ENCODE data around the gene LIPC. TPM values are rescaled to one million over a fixed set of nuclear protein-coding genes. Genes with fewer than 3 reads are reported as not detected.

The LIPC gene
- polyA plus RNA-seq, 1 of the 3 experiments (the other 2 are of a cell fraction) = not detected

DNA sequence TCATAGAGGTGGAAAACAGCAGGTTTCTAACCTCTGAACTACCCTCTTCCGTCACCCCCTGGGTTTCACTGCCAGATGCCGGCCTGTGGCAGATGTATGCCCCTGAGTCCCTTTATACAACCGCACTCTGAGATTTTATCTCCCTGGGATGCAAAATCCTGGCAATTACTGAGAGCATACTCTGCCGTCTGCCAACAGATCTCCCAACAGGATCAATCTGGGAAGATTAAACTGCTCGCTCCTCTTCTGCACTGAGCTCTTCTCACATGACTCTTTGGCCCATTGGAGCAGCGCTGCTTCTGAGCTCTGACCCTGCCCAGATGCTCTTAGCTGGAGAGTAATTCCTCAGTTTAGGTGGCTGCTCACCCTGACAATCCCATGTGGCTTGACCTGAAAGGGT is 133.2 kb downstream of the LIPC start:
- Histone ChIP-seq H3F3A (replicated peaks; ENCODE audit: insufficient read depth) (peaks cover 4% of the 10 kb centered on the region), H4K20me1 (ENCODE audit: insufficient read depth) (no peaks in the 10 kb centered on the region), H3K4me2 (no peak overlapping the region), H3K36me3 (replicated peaks in 1 of 2; ENCODE audit: control insufficient read depth in 1 of 2, insufficient read depth in 2 of 2, low read length in 1 of 2) (no peaks in the 10 kb centered on the region), H3K4me1 (ENCODE audit: control insufficient read depth in 1 of 2, insufficient read depth in 2 of 2, low read depth in 1 of 2, low read length in 1 of 2) (peaks cover 0 to 8% of the 10 kb centered on the region in 2 experiments; a peak in 1 of 4 replicates), H3K27ac (ENCODE audit: low read depth in 2 of 2, low read length in 1 of 2) (no peak overlapping the region), H3K27me3 (ENCODE audit: insufficient read depth) (no peaks in the 10 kb centered on the region), H3K4me3 (ENCODE audit: low read depth in 2 of 2, low read length in 1 of 2) (no peak overlapping the region), H2AFZ (ENCODE audit: low read depth) (no peak overlapping the region), H3K9ac (no peak overlapping the region), H3K9me2 (no peaks in the 10 kb centered on the region), H3K9me3 (no peaks in the 10 kb centered on the region), H3K79me2 (ENCODE audit: insufficient read depth) (no peaks in the 10 kb centered on the region)
- ChIA-PET CTCF (no interaction called here), POLR2A (interaction anchor here (0.7 kb wide), 1 partner anchor 40 kb away, joined by 4 read pairs; no protein-coding TSS in a partner anchor)
- DNase-seq = no peak
- TF ChIP-seq GATA2 (CRISPR knock-in tag; IDR thresholded peaks at IDR 0.05) (peak; percentile 83), GABPA (IDR thresholded peaks at IDR 0.05; ENCODE audit: low read depth) (no peak), RAD21 (IDR thresholded peaks at IDR 0.05; ENCODE audit: low read length) (no peak), RXRA (IDR thresholded peaks at IDR 0.05; ENCODE audit: borderline replicate concordance, low read depth) (no peak), TCF12 (IDR thresholded peaks at IDR 0.05) (no peak), POLR2AphosphoS5 (IDR thresholded peaks at IDR 0.05; ENCODE audit: low read depth, low read length) (no peak), NFIC (IDR thresholded peaks at IDR 0.05; ENCODE audit: borderline replicate concordance) (no peak), EP300 (IDR thresholded peaks at IDR 0.05; ENCODE audit: borderline replicate concordance in 1 of 2, low read depth in 1 of 2, low read length in 1 of 2) (peak in 1 of 2 experiments; percentile 41; a peak in 1 of 4 replicates)
- TF ChIP-seq, protein P1, sequence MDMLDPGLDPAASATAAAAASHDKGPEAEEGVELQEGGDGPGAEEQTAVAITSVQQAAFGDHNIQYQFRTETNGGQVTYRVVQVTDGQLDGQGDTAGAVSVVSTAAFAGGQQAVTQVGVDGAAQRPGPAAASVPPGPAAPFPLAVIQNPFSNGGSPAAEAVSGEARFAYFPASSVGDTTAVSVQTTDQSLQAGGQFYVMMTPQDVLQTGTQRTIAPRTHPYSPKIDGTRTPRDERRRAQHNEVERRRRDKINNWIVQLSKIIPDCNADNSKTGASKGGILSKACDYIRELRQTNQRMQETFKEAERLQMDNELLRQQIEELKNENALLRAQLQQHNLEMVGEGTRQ (IDR thresholded peaks at IDR 0.05; ENCODE audit: borderline replicate concordance, low read depth, low read length) = no peak
- WGBS (ENCODE audit: low lambda C conversion rate) = 53% methylated on average over 5 of the region's 6 CpGs

DNA sequence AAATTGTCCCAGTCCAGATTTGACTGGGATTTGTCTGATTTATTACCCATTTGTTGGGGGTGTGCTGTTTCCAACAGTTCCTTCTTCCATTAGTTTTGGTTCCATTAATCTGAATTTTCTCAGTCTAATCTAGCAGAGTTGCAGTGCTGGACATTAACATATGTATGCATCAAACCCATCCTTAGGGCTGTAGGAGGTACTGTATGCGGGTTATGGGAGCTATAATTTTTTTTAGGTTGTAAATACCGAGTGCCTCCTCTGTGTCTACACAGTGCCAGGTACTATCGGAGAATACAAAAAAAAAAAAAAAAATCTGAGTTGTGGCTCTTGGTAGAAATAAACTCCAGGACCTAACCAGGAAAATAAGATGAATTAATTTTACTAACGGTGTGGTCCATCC is 133.8 kb downstream of the LIPC start:
- H2AFZ ChIP-seq (ENCODE audit: low read depth) = no peak overlapping the region
- no peaks in the 10 kb centered on the region for H4K20me1 ChIP-seq (ENCODE audit: insufficient read depth)
- no peaks in the 10 kb centered on the region for H3K36me3 ChIP-seq (replicated peaks in 1 of 2; ENCODE audit: control insufficient read depth in 1 of 2, insufficient read depth in 2 of 2, low read length in 1 of 2)
- no peak overlapping the region for H3K9ac ChIP-seq
- H3K27ac ChIP-seq (ENCODE audit: low read depth in 2 of 2, low read length in 1 of 2) = no peak overlapping the region
- H3K4me3 ChIP-seq (ENCODE audit: low read depth in 2 of 2, low read length in 1 of 2) = no peak overlapping the region
- POLR2A ChIA-PET = interaction anchor here (0.7 kb wide), 1 partner anchor 40 kb away, joined by 4 read pairs; no protein-coding TSS in a partner anchor
- no peak for DNase-seq
- no peaks in the 10 kb centered on the region for H3K9me3 ChIP-seq
- no peak for TF ChIP-seq GABPA (IDR thresholded peaks at IDR 0.05; ENCODE audit: low read depth)
- TF ChIP-seq POLR2AphosphoS5 (IDR thresholded peaks at IDR 0.05; ENCODE audit: low read depth, low read length) = no peak
- no peak for TF ChIP-seq TAF1 (IDR thresholded peaks at IDR 0.05; ENCODE audit: borderline replicate concordance, low read depth, low read length)
- TF ChIP-seq SIN3A (IDR thresholded peaks at IDR 0.05; ENCODE audit: borderline replicate concordance, low read depth, low read length) = no peak
- no peak for TF ChIP-seq RCOR1 (IDR thresholded peaks at IDR 0.05; ENCODE audit: low read length)
- TF ChIP-seq RAD21 (IDR thresholded peaks at IDR 0.05; ENCODE audit: low read length) = no peak
- no peak for TF ChIP-seq TEAD4 (IDR thresholded peaks at IDR 0.05; ENCODE audit: borderline replicate concordance, insufficient read depth)
- no peak for TF ChIP-seq CHD2 (IDR thresholded peaks at IDR 0.05; ENCODE audit: low read length, partially characterized antibody)
- no peak for TF ChIP-seq RXRA (IDR thresholded peaks at IDR 0.05; ENCODE audit: borderline replicate concordance, low read depth)
- no peak for TF ChIP-seq GATA2 (CRISPR knock-in tag; IDR thresholded peaks at IDR 0.05)
- TF ChIP-seq EP300 (IDR thresholded peaks at IDR 0.05; ENCODE audit: borderline replicate concordance in 1 of 2, low read depth in 1 of 2, low read length in 1 of 2) = no peak
- TF ChIP-seq FOXM1 (IDR thresholded peaks at IDR 0.05; ENCODE audit: low read depth) = no peak
- no peak for TF ChIP-seq ELF1 (IDR thresholded peaks at IDR 0.05)
- TF ChIP-seq, protein P1 (IDR thresholded peaks at IDR 0.05; ENCODE audit: borderline replicate concordance, low read depth, low read length) = no peak
- no peak for TF ChIP-seq EZH2phosphoT487 (IDR thresholded peaks at IDR 0.05; ENCODE audit: borderline replicate concordance, low read depth)
- TF ChIP-seq MEF2A (IDR thresholded peaks at IDR 0.05; ENCODE audit: borderline replicate concordance, low read depth) = no peak
- TF ChIP-seq, protein P2, sequence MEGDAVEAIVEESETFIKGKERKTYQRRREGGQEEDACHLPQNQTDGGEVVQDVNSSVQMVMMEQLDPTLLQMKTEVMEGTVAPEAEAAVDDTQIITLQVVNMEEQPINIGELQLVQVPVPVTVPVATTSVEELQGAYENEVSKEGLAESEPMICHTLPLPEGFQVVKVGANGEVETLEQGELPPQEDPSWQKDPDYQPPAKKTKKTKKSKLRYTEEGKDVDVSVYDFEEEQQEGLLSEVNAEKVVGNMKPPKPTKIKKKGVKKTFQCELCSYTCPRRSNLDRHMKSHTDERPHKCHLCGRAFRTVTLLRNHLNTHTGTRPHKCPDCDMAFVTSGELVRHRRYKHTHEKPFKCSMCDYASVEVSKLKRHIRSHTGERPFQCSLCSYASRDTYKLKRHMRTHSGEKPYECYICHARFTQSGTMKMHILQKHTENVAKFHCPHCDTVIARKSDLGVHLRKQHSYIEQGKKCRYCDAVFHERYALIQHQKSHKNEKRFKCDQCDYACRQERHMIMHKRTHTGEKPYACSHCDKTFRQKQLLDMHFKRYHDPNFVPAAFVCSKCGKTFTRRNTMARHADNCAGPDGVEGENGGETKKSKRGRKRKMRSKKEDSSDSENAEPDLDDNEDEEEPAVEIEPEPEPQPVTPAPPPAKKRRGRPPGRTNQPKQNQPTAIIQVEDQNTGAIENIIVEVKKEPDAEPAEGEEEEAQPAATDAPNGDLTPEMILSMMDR (IDR thresholded peaks at IDR 0.05) = no peak
- no peaks in the 10 kb centered on the region for H3K27me3 ChIP-seq (ENCODE audit: insufficient read depth)
- no peaks in the 10 kb centered on the region for H3K79me2 ChIP-seq (ENCODE audit: insufficient read depth)
- CTCF ChIA-PET = no interaction called here
- WGBS (ENCODE audit: low lambda C conversion rate) = 49% methylated on average over 4 of the region's 4 CpGs
- peaks cover 4% of the 10 kb centered on the region for H3F3A ChIP-seq (replicated peaks; ENCODE audit: insufficient read depth)
- H3K4me1 ChIP-seq (ENCODE audit: control insufficient read depth in 1 of 2, insufficient read depth in 2 of 2, low read depth in 1 of 2, low read length in 1 of 2) = peaks cover 0 to 8% of the 10 kb centered on the region in 2 experiments; a peak in 1 of 4 replicates
- H3K9me2 ChIP-seq = no peaks in the 10 kb centered on the region
- H3K4me2 ChIP-seq = no peak overlapping the region
